Activated CD4-positive, CD25-positive, alpha-beta regulatory T cell treated with anti-CD3 and anti-CD28 coated beads, Interleukin-2, amount 50 U/mL, for 16 hours (primary cell): ENCODE results near the gene TLE6.
"Not testable (repeated sequence)": the region's sequence is repeated elsewhere in the genome, so short reads cannot be mapped to it uniquely, and the experiment has no call there.

Source experiments
- DNase-seq: peaks from one replicate; pipeline ENCODE4 v3.0.0-alpha.2; 2020; ENCODE audit warnings: low read depth, low spot score

Gene TLE6

GRCh38 chr19:3003046-3003445, 25.7 kb downstream of the TLE6 start:
- DNase-seq, result no peak

GRCh38 chr19:3004522-3004921, 27.2 kb downstream of the TLE6 start:
- DNase-seq, result no peak

GRCh38 chr19:3005345-3005744, 28.0 kb downstream of the TLE6 start:
- DNase-seq, result no peak

- no peak for DNase-seq
Observed at GRCh38 chr19:3006075-3006767, 28.9 kb downstream of the TLE6 start.

DNA sequence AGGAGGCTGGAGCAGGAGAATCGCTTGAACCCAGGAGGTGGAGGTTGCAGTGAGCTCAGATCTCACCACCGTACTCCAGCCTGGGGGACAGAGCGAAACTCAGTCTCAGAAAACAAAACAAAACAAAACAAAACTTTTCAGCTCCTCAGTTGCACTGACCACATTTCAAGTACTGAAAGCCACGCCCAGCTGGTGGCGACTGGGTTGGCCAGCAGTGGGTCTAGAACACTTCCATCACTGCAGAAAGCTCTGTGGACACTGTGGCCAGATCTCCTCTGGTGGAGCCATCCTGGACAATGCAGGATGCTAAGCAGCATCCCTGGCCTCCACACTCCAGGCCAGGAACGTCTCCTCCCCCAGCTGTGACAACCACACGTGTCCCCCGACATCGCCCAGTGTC, 30.6 kb downstream of the TLE6 start:
- no peak for DNase-seq

GRCh38 chr19:3008994-3009393, 31.6 kb downstream of the TLE6 start:
- DNase-seq, result no peak

DNA sequence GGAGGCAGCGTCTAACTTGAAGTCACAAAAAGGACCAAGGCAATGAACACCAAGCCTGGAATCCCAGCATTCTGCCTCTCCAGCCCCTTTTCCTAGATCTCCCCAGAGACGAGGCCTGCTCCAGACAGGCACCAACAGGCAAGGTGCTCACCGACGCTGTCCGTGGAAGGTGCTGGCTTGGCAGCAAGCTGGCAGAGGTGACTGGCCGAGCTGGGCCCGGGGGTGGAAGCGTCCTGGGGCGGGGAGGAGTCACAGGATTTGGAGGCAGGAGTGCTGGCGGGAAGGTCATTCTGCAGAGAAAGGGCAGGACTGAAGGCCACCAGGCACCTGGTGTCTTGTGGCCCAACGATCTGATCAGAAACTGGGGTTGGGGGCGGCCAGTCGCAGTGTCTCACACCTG, 33.5 kb downstream of the TLE6 start:
- no peak for DNase-seq

DNA sequence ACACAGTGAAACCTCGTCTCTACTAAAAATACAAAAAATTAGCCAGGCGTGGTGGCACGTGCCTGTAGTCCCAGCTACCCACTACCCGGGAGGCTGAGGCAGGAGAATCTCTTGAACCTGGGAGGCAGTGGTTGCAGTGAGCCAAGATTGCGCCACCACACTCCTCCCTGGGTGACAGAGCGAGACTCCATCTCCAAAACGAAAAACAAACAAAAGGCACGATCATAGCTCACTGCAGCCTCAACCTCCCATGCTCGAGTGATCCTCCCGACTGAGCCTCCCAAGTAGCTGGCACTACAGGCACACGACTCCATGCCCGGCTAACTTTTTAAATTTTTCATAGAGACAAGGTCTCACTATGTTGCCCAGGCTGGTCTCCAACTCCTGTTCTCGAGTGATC, 34.7 kb downstream of the TLE6 start:
- not testable (repeated sequence) for DNase-seq

- DNase-seq, result no peak
Observed at GRCh38 chr19:3012621-3013262, 35.4 kb downstream of the TLE6 start.

DNA sequence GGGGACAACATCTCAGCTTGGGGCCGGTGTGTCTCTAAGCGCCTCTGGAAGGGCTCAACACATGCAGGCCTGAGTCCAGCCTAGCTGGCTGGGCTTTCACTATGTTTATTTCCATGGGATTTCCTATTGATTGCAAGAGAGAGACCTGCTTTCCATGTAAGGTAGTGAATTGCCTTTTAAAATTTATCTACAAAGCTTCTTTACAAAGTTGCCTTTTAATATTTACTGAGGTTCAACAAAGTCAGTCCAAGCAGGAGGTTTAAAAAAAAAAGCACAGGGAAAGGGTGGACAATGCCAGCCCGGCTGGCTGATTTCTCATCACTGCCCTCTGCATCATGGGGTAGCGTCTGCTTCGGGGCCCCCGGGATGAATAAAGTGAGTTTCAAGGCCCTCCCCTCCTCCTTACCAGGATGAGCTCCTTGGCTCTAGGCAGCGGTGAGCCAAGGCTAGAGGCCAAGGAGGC, 35.9 kb downstream of the TLE6 start:
- no peak for DNase-seq

DNA sequence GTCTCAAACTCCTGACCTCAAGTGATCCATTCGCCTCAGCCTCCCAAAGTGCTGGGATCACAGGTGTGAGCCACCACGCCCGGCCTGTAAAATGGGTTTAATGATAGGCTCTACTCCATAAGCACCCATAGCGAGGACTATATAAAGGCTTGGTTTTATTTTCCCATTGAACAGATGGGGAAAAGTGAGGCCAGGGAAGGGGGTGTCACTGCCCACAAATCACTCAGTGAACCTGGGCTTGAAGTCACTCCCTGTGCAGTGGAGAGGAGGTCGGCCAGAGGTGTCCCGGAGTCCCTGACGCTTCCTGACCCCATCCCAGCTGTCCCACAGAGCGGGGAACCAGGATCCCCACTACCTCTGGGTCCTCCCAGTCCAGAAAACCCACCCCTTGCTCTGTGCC, 36.8 kb downstream of the TLE6 start:
- no peak for DNase-seq

DNA sequence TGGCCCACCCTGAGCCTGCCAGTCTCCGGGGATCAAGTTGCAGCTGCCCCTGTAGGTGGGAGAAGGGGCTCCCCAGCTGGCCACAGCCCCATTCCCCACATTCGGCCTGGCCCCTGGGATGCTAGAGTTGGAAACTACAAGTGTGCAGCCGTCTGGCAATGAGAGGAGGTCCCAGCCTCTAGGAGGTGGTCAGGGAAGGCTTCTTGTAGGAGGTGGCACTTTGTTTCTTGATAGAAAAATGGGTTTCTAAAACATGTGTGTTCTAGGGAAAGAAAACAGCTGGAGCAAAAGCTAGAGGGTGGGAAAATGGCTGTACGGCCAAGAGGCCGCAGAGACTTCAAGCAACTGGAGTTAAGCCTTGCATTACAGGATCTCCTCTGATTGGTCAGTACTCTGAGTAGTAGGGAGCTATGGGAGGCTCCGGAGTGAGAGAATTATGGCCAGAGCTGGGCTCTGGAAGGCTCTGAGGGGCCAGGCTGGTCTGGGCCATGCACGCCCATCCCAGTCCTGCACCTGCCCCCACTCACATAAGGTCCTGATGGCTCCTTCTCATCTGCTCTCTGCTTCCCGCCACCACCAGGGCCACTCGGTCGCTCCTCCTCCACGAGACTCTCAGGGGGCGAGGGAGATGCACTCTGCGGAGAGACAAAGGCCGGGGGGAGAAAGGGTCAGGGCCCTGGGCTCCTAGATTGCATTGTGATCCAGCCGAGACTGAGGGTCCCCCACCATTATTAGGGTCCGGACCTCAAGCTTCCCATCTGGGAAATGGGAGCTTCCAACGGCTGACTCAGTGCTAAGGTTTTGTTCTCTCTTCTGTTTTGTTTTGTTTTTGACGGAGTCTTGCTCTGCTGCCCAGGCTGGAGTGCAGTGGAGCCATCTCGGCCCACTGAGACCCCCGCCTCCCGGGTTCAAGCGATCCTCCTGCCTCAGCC, 38.0 kb downstream of the TLE6 start:
- DNase-seq, result no peak

DNA sequence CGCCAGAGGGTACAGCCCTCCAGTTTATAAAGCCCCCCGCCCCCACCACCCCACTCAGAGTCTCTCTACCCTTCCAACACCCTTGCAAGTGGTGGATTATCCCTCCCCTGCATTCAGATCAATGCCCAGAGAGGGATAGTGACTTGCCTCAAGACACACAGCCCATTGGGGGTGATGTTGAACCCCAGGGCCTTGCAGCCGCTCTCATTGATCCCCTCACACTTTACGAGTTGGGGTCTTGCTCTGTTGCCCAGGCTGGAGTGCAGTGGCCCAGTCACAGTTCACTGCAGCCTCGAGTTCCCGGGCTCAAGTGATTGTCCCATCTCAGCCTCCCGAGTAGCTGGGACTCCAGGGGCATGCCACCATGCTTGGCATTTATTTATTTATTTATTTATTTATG, 40.6 kb downstream of the TLE6 start:
- DNase-seq, result no peak

- DNase-seq, result no peak
Observed at GRCh38 chr19:3019211-3019854, 42.0 kb downstream of the TLE6 start.

DNA sequence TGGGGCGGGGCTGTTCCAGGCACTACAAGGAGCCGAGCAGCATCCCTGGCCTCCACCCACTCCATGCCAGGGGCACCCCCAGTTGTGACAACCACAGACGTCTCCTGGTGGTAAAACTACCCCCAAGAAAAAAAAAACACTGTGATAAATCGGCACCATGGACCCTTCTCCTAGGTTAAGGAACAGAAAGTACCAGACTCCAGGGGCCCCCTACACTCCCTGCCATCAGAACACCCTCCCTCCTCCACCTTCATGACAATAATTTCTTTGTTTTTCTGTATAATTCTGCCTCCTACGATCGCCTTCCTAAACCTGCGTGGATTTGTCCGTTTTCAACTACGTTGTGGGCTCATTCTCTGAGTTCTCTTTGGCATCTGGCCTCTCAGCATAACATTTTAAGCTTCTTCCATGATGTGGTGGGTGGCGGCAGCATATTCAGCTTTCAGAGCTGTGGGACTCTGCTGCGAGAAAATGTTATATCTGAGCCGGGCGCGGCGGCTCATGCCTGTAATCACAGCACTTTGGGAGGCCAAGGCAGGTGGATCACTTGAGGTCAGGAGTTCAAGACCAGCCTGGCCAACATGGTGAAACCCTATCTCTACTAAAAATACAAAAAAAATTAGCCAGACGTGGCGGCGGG, 43.1 kb downstream of the TLE6 start:
- no peak for DNase-seq

- DNase-seq, result no peak
Observed at GRCh38 chr19:3024509-3024869, 47.1 kb downstream of the TLE6 start.

GRCh38 chr19:3024870-3025548, 47.6 kb downstream of the TLE6 start:
- DNase-seq, result no peak

DNA sequence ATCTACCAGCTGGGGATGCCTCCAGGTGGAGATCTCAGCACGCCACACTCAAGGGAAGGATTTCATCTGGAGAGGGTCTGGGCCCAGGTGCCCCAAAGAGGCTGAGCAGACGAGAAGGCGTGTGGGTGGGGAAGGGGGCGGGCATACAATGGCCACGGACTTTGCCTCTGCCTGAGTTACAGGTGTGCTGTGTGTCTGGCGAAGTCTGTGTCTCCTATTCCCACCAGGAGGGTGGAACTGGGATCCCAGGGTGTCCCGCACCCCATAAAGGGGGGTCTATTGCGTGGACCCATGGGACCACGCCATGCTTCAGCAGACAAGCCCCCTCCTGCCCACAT, 48.2 kb downstream of the TLE6 start:
- DNase-seq, result no peak

- no peak for DNase-seq
Observed at GRCh38 chr19:3026768-3027167, 49.4 kb downstream of the TLE6 start.

DNA sequence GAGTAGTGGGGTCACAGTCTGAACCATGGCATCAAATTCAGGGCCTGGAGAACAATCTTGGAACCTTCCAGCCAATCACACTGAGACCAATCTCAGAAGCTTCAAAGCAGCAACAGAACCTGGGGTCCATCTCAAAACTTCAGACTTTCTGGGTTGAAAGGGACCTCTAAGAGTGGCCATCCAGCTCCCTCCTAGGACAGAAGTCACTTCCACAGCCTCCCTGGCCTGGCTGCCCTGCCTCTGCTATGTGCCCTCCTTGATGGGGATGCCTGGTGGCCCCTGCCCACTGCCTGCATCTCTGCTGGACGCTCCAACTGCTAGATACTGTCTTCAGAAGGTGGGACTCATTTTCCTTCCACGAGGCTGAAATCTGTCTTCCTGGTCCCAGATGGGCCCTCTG, 49.9 kb downstream of the TLE6 start:
- DNase-seq, result no peak

- no peak for DNase-seq
Observed at GRCh38 chr19:3027981-3028304, 50.6 kb downstream of the TLE6 start.
